Measurements from ENCODE around the gene MED14. TPM values are rescaled to one million over a fixed set of nuclear protein-coding genes. Genes with fewer than 3 reads are reported as not detected.

MED14 gene
- total and polyA plus RNA-seq, 10 of the 15 experiments (the other 5 are each of a cell fraction or from before 2014, with no cell fraction given): 8.8 to 99.4 (median 29.4) TPM

- H3K9ac ChIP-seq (ENCODE audit: control insufficient read depth, insufficient read depth, low read length): no peak overlapping the region
- no peaks in the 10 kb centered on the region for H3K27me3 ChIP-seq (replicated peaks in 1 of 2; ENCODE audit: control insufficient read depth in 2 of 2, insufficient read depth in 2 of 2, low read length in 1 of 2)
- no peak overlapping the region for H2AFZ ChIP-seq (ENCODE audit: control insufficient read depth, low read depth, low read length)
- ChIA-PET POLR2A (no interaction called here), RAD21 (ENCODE audit: unreplicated experiment) (interaction anchor here (0.8 to 3.5 kb wide), 5 partner anchors 109 to 462 kb away, joined by 4 to 49 read pairs (median 12); no protein-coding TSS in a partner anchor), CTCF (interaction anchor here (0.6 to 7.0 kb wide), 10 partner anchors 10 to 1874 kb away, joined by 3 to 130 read pairs (median 6); partner anchors contain the start of gene USP9X), SMC1A (ENCODE audit: uncharacterized antibody, unreplicated experiment) (interaction anchor here (0.8 to 6.1 kb wide), 13 partner anchors 10 to 542 kb away, joined by 3 to 108 read pairs (median 9); partner anchors contain the start of gene MED14)
- ATAC-seq: no peak
- H3K4me1 ChIP-seq (ENCODE audit: control insufficient read depth, insufficient read depth, low read length): no peaks in the 10 kb centered on the region
- no peak overlapping the region for H3K4me2 ChIP-seq (ENCODE audit: control insufficient read depth, insufficient read depth)
- H3K36me3 ChIP-seq (ENCODE audit: control insufficient read depth in 2 of 2, insufficient read depth in 2 of 2, low read length in 1 of 2): peaks cover 1 to 12% of the 10 kb centered on the region in 2 experiments
- TF ChIP-seq IKZF2 (IDR thresholded peaks at IDR 0.05): no peak
- no peak for TF ChIP-seq CEBPB (IDR thresholded peaks at IDR 0.05; ENCODE audit: borderline replicate concordance in 1 of 2, low read depth in 2 of 2, low read length in 2 of 2)
- no peak for TF ChIP-seq NFXL1 (IDR thresholded peaks at IDR 0.05; ENCODE audit: borderline replicate concordance)
- TF ChIP-seq ELK1 (IDR thresholded peaks at IDR 0.05; ENCODE audit: low read depth, low read length): no peak
- no peaks in the 10 kb centered on the region for H4K20me1 ChIP-seq (ENCODE audit: control insufficient read depth, insufficient read depth)
- no peak overlapping the region for H3K4me3 ChIP-seq
- no peaks in the 10 kb centered on the region for H3K79me2 ChIP-seq (ENCODE audit: control insufficient read depth, insufficient read depth, low read length)
- no peaks in the 10 kb centered on the region for H3K9me3 ChIP-seq (replicated peaks; ENCODE audit: control insufficient read depth, insufficient read depth, low read length)
- H3K27ac ChIP-seq (ENCODE audit: control insufficient read depth, insufficient read depth): no peak overlapping the region
- intact Hi-C loops (cut with micrococcal nuclease; ENCODE audit: unreplicated experiment) (loop anchor here (10.0 kb wide), 1 partner anchor 271 kb away; no protein-coding TSS in a partner anchor), in situ Hi-C loops (cut with MboI) (no loop called here)
- no peak for FAIRE-seq
- DNase-seq (ENCODE audit: low read depth, low spot score): no peak
- BruUV-seq (replicated peaks): no TSS peak
- 76% methylated on average over 2 of the region's 2 CpGs for WGBS (ENCODE audit: insufficient coverage, insufficient replicate concordance, low lambda C conversion rate, missing lambda C conversion rate)
These were observed 81.8 kb downstream of the MED14 start for GRCh38 chrX:40653535-40653934.

DNA sequence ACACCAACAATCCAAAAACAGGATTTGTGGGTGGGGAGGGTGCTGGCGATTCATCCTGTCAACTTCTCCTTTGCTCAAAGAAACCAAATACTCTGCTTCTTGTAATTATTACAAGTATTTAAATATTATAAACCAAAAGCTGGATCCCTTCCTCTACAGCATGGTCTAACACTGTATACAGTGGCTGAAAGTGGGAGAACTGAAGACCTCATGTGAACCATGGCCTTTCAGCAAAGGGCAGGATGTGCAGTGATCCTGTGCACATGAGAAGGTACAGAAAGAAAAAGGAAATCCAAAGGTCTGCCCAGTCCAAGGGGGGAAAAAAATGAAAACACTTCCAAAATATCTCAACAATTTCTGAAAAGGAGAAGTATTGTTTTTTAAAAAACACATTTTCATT is 82.7 kb downstream of the MED14 start:
- SMC1A ChIA-PET (ENCODE audit: uncharacterized antibody, unreplicated experiment): interaction anchor here (0.6 to 6.1 kb wide), 21 partner anchors 9 to 679 kb away, joined by 3 to 108 read pairs (median 5); partner anchors contain the start of genes MED14 and USP9X
- BruUV-seq (replicated peaks): no TSS peak
- H3K27me3 ChIP-seq (replicated peaks in 1 of 2; ENCODE audit: control insufficient read depth in 2 of 2, insufficient read depth in 2 of 2, low read length in 1 of 2): no peaks in the 10 kb centered on the region
- H3K27ac ChIP-seq (ENCODE audit: control insufficient read depth, insufficient read depth): no peak overlapping the region
- peaks cover 1 to 12% of the 10 kb centered on the region in 2 experiments for H3K36me3 ChIP-seq (ENCODE audit: control insufficient read depth in 2 of 2, insufficient read depth in 2 of 2, low read length in 1 of 2)
- RAD21 ChIA-PET (ENCODE audit: unreplicated experiment): interaction anchor here (0.8 to 3.9 kb wide), 11 partner anchors 56 to 601 kb away, joined by 4 to 58 read pairs (median 5); no protein-coding TSS in a partner anchor
- in situ Hi-C loops (cut with MboI) (no loop called here), intact Hi-C loops (cut with micrococcal nuclease; ENCODE audit: unreplicated experiment) (loop anchor here (10.0 kb wide), 1 partner anchor 272 kb away; no protein-coding TSS in a partner anchor)
- no peak for TF ChIP-seq HDAC2 (IDR thresholded peaks at IDR 0.05)
- H4K20me1 ChIP-seq (ENCODE audit: control insufficient read depth, insufficient read depth): no peaks in the 10 kb centered on the region
- H3K79me2 ChIP-seq (ENCODE audit: control insufficient read depth, insufficient read depth, low read length): no peaks in the 10 kb centered on the region
- no peak overlapping the region for H3K9ac ChIP-seq (ENCODE audit: control insufficient read depth, insufficient read depth, low read length)
- H3K4me3 ChIP-seq: no peak overlapping the region
- no peak for ATAC-seq
- POLR2A ChIA-PET: interaction anchor here (1.0 kb wide), 1 partner anchor 463 kb away, joined by 3 read pairs; no protein-coding TSS in a partner anchor
- no peaks in the 10 kb centered on the region for H3K9me3 ChIP-seq (replicated peaks; ENCODE audit: control insufficient read depth, insufficient read depth, low read length)
- no peak overlapping the region for H2AFZ ChIP-seq (ENCODE audit: control insufficient read depth, low read depth, low read length)
- H3K4me2 ChIP-seq (ENCODE audit: control insufficient read depth, insufficient read depth): no peak overlapping the region
- no peak for DNase-seq (ENCODE audit: low read depth, low spot score)
- 89% methylated on average over 1 of the region's 1 CpG for WGBS (ENCODE audit: insufficient coverage, insufficient replicate concordance, low lambda C conversion rate, missing lambda C conversion rate)
- FAIRE-seq: no peak
- CTCF ChIA-PET: interaction anchor here (1.0 to 7.0 kb wide), 28 partner anchors 9 to 601 kb away, joined by 3 to 130 read pairs (median 8); partner anchors contain the start of gene USP9X
- H3K4me1 ChIP-seq (ENCODE audit: control insufficient read depth, insufficient read depth, low read length): no peaks in the 10 kb centered on the region

Measured in GM12878 (cell line).